CD14-positive monocyte (primary cell): ENCODE measurements around the gene PTOV1. TPM values are rescaled to one million over a fixed set of nuclear protein-coding genes. Genes with fewer than 3 reads are reported as not detected.

Experiments used
- DNase-seq, 3 donors: peaks; one replicate each; pipeline ENCODE4 v3.0.0-alpha.2; 2011 to 2022
- H2AFZ ChIP-seq: 2 replicates; pipeline ENCODE4 v1.6.0; 2012; ENCODE audit warnings: mild to moderate bottlenecking, low read depth, low read length, inconsistent platforms; ENCODE audit not compliant: insufficient read depth, poor library complexity, severe bottlenecking
- H3K27ac ChIP-seq, 2 donors: 1 replicate in 1 of 2; 2 replicates in 1 of 2; pipeline ENCODE4 v1.5.1; 2012 to 2013; ENCODE audit warnings: low read length in 2 of 2, control low read depth in 1 of 2, inconsistent platforms in 1 of 2, low read depth in 1 of 2, mild to moderate bottlenecking in 1 of 2
- H3K27me3 ChIP-seq, 2 donors: one replicate each; pipeline versions ENCODE4 v1.6.0 to v1.6.1; 2011 to 2013; ENCODE audit warnings: low read length in 2 of 2; ENCODE audit not compliant: control insufficient read depth in 2 of 2, insufficient read depth in 2 of 2
- H3K36me3 ChIP-seq, 2 donors: replicated peaks in 1 of 2; 1 replicate in 1 of 2; 2 replicates in 1 of 2; pipeline versions ENCODE4 v1.5.1 to v1.6.1; 2012 to 2013; ENCODE audit warnings: low read length in 2 of 2, control low read depth in 1 of 2, inconsistent platforms in 1 of 2, mild to moderate bottlenecking in 1 of 2; ENCODE audit not compliant: insufficient read depth in 2 of 2, control insufficient read depth in 1 of 2
- H3K4me1 ChIP-seq, 2 donors: 1 replicate in 1 of 2; 2 replicates in 1 of 2; pipeline versions ENCODE4 v1.5.1 to v1.6.1; 2012 to 2013; ENCODE audit warnings: low read length in 2 of 2, control low read depth in 1 of 2, inconsistent platforms in 1 of 2, mild to moderate bottlenecking in 1 of 2, moderate library complexity in 1 of 2; ENCODE audit not compliant: insufficient read depth in 2 of 2, control insufficient read depth in 1 of 2
- H3K4me2 ChIP-seq: replicated peaks from 2 replicates; pipeline ENCODE3; 2012; ENCODE audit warnings: low read length, moderate library complexity, mild to moderate bottlenecking; ENCODE audit not compliant: poor library complexity, severe bottlenecking; ENCODE audit errors: extremely low read depth
- H3K4me3 ChIP-seq, 3 experiments: fragments of 200-600 bp in 1 of 3; sonication (generic) in 1 of 3; replicated peaks in 1 of 3; 1 replicate in 2 of 3; 2 replicates in 1 of 3; pipeline ENCODE4 v1.5.1; 2011 to 2013; ENCODE audit warnings: low read length in 3 of 3, mild to moderate bottlenecking in 3 of 3, control low read depth in 2 of 3, low read depth in 2 of 3, inconsistent platforms in 1 of 3, moderate library complexity in 1 of 3
- H3K79me2 ChIP-seq: 2 replicates; pipeline ENCODE4 v1.6.0; 2012; ENCODE audit warnings: mild to moderate bottlenecking, control low read depth, inconsistent platforms, low read length, moderate library complexity; ENCODE audit not compliant: insufficient read depth
- H3K9ac ChIP-seq: 2 replicates; pipeline ENCODE4 v1.6.0; 2017; ENCODE audit warnings: low read length, mild to moderate bottlenecking; ENCODE audit not compliant: insufficient read depth, poor library complexity, severe bottlenecking
- H3K9me3 ChIP-seq, 2 donors: replicated peaks in 1 of 2; 1 replicate in 1 of 2; 2 replicates in 1 of 2; pipeline versions ENCODE4 v1.5.1 to v1.6.1; 2012 to 2013; ENCODE audit warnings: low read length in 2 of 2, control low read depth in 1 of 2; ENCODE audit not compliant: control insufficient read depth in 1 of 2, insufficient read depth in 1 of 2
- H4K20me1 ChIP-seq: 2 replicates; pipeline ENCODE4 v1.6.0; 2012; ENCODE audit warnings: mild to moderate bottlenecking, low read length, control low read depth, moderate library complexity; ENCODE audit not compliant: insufficient read depth
- H3K27ac Mint-ChIP-seq, 7 donors: one replicate each; pipeline ENCODE4 v1.8.0; 2020; ENCODE audit warnings: mild to moderate bottlenecking in 7 of 7, mixed read lengths in 7 of 7, moderate library complexity in 6 of 7, inconsistent platforms in 2 of 7
- H3K27me3 Mint-ChIP-seq, 3 donors: one replicate each; pipeline ENCODE4 v1.8.0; 2021 to 2022; ENCODE audit warnings: low read depth in 3 of 3, mild to moderate bottlenecking in 3 of 3, mixed read lengths in 3 of 3, moderate library complexity in 3 of 3, inconsistent platforms in 1 of 3
- H3K36me3 Mint-ChIP-seq, 2 donors: one replicate each; pipeline ENCODE4 v1.8.0; 2020; ENCODE audit warnings: mixed read lengths in 2 of 2, inconsistent platforms in 1 of 2, mild to moderate bottlenecking in 1 of 2
- H3K4me1 Mint-ChIP-seq: one replicate; pipeline ENCODE4 v1.8.0; 2020; ENCODE audit warnings: mild to moderate bottlenecking, mixed read lengths
- H3K4me3 Mint-ChIP-seq, 2 donors: one replicate each; pipeline ENCODE4 v1.8.0; 2020; ENCODE audit warnings: mild to moderate bottlenecking in 2 of 2, mixed read lengths in 2 of 2, moderate library complexity in 1 of 2
- H3K9me3 Mint-ChIP-seq, 7 donors: one replicate each; pipeline ENCODE4 v1.8.0; 2020 to 2022; ENCODE audit warnings: mixed read lengths in 7 of 7, mild to moderate bottlenecking in 6 of 7, moderate library complexity in 6 of 7, inconsistent platforms in 2 of 7
- WGBS: methylation state at CpG from one replicate; pipeline ENCODE4 v1.1.5; 2013; ENCODE audit warnings: missing lambda C conversion rate; ENCODE audit not compliant: insufficient coverage; 5-methylcytosine and 5-hydroxymethylcytosine counted together
- intact Hi-C, 2 donors: fragments of 100-400 bp; cut with micrococcal nuclease; formaldehyde crosslinking; loops; one replicate each; pipeline versions ENCODE4 v1.15.0 to v1.15.1; 2023
- polyA plus RNA-seq, 3 donors: library from polyadenylated mRNA; depleted of rRNA in 1 of 3; unstranded in 2 of 3; stranded (reverse) in 1 of 3; fragments of 300-500 nt in 2 of 3; fragments of >200 nt in 1 of 3; fragmentation: Illumina TruSeq in 2 of 3; gene quantifications; 1 replicate in 2 of 3; 2 replicates in 1 of 3; pipeline ENCODE4 v1.2.3, GENCODE V29; 2012 to 2021
- TF ChIP-seq, protein P1 (sequence below): fragments of 200-600 bp; IDR thresholded peaks from one replicate; pipeline ENCODE4 v1.8.0; 2022; ENCODE audit warnings: antibody characterized with exemption, mild to moderate bottlenecking

PTOV1 gene
- polyA plus RNA-seq, 3 donors: 18.3 to 67.9 (median 31.2) TPM

DNA sequence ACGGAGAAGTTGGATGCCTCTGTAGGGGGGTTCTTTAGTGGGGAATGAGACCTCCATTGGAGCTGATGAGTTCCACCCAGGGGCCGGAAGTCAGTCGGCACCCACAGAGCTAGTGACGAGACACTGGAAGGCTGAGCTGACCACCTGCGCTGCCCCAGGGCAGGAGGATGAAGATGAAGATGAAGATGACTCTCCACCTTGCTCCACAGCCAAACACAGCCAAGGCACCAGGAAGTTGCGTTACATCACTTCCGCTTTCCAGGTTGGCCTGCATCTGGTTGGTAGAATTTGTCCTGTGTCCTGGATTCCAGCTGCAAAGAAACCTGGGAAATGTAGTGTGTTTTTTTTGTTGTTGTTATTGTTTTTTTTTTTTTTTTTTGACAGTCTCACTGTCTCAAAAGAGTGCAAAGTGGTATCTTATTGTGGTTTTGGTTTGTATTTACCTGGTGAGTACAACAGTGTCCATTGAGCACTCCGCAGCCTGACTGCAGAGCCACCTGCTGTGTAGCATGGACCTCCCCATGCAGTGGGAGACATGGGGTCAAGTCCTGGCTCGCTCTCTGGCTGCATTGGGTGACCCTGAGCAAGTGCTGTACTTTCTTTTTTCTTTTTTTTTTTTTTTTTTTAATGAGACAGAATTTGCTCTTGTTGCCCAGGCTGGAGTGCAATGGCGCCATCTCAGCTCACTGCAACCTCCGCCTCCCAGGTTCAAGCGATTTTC lies 28.4 kb downstream of the PTOV1 start:
- TF ChIP-seq, protein P1, sequence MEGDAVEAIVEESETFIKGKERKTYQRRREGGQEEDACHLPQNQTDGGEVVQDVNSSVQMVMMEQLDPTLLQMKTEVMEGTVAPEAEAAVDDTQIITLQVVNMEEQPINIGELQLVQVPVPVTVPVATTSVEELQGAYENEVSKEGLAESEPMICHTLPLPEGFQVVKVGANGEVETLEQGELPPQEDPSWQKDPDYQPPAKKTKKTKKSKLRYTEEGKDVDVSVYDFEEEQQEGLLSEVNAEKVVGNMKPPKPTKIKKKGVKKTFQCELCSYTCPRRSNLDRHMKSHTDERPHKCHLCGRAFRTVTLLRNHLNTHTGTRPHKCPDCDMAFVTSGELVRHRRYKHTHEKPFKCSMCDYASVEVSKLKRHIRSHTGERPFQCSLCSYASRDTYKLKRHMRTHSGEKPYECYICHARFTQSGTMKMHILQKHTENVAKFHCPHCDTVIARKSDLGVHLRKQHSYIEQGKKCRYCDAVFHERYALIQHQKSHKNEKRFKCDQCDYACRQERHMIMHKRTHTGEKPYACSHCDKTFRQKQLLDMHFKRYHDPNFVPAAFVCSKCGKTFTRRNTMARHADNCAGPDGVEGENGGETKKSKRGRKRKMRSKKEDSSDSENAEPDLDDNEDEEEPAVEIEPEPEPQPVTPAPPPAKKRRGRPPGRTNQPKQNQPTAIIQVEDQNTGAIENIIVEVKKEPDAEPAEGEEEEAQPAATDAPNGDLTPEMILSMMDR: no peak
- H3K27ac Mint-ChIP-seq: peak overlapping the region in 4 of 7 donors; percentile 3 to 75 (median 24)
- Histone ChIP-seq H3K4me2 (no peak overlapping the region), H3K36me3 (peaks cover 45 to 51% of the 10 kb centered on the region in 2 donors), H3K27me3 (no peaks in the 10 kb centered on the region), H4K20me1 (peaks cover 47% of the 10 kb centered on the region), H3K79me2 (peaks cover 29% of the 10 kb centered on the region), H2AFZ (no peak overlapping the region), H3K27ac (peak overlapping the region in 1 of 2 donors; percentile 38), H3K4me3 (no peak overlapping the region), H3K9ac (no peak overlapping the region), H3K4me1 (peaks cover 25 to 28% of the 10 kb centered on the region in 2 donors), H3K9me3 (no peaks in the 10 kb centered on the region)
- H3K36me3 Mint-ChIP-seq: peaks cover 55 to 58% of the 10 kb centered on the region in 2 donors
- intact Hi-C loops: loop anchor here in 1 of 2 donors (5.0 kb wide), 1 partner anchor 202 kb away; the partner anchor contains the start of gene PRMT1
- H3K27me3 Mint-ChIP-seq: peaks cover 0 to 5% (median 0%) of the 10 kb centered on the region in 3 donors
- H3K4me1 Mint-ChIP-seq: peaks cover 25% of the 10 kb centered on the region
- WGBS: 100% methylated on average over 3 of the region's 12 CpGs
- H3K9me3 Mint-ChIP-seq: peaks cover 0 to 3% (median 0%) of the 10 kb centered on the region in 7 donors
- no peak overlapping the region for H3K4me3 Mint-ChIP-seq
- peak; percentile 51 to 65 (median 64) for DNase-seq

DNA sequence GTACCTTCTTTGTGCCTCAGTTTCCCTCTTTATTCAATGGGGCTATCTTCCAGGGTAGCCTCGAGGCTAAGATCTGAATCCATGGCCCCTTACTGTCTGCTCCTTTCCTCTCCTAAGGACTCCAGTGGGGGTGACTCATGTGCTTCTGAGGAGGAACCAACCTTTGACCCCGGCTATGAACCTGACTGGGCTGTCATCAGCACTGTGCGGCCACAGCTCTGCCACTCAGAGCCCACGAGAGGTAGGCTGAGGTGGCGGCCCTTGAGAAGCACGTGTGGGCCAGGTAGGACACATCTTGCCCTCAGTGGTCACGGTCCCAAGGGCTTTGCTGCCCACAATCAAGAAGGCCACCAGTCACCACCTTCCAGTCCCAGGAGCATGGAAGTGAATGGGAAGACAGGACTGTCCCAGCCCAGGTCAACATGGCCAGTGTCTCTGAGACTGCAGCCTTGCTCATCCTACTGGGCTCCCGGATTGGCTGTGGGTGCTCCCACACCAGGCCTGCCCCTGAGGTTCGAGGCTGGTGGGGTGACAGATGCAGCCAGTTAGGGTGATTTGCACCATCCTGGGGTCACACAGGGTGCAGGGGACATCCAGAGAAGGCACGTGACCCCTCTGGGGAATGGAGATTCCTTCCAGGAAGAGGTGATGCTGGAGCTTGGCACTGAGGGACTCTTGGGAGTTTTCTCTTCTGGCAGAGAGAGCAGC lies 29.4 kb downstream of the PTOV1 start:
- peak in 1 of 3 donors; percentile 38 for DNase-seq
- Mint-ChIP-seq H3K27ac (peak overlapping the region in 3 of 7 donors; percentile 19 to 50 (median 46)), H3K27me3 (peaks cover 0 to 5% (median 2%) of the 10 kb centered on the region in 3 donors), H3K4me3 (no peak overlapping the region), H3K36me3 (peaks cover 59 to 62% of the 10 kb centered on the region in 2 donors), H3K4me1 (peaks cover 22% of the 10 kb centered on the region), H3K9me3 (peaks cover 0 to 3% (median 0%) of the 10 kb centered on the region in 7 donors)
- Histone ChIP-seq H3K9ac (no peak overlapping the region), H3K4me1 (peaks cover 22 to 25% of the 10 kb centered on the region in 2 donors), H3K27ac (no peak overlapping the region), H3K4me2 (no peak overlapping the region), H3K4me3 (no peak overlapping the region), H3K9me3 (no peaks in the 10 kb centered on the region), H3K79me2 (peaks cover 20% of the 10 kb centered on the region), H4K20me1 (peaks cover 48% of the 10 kb centered on the region), H2AFZ (no peak overlapping the region), H3K27me3 (no peaks in the 10 kb centered on the region), H3K36me3 (peaks cover 51 to 58% of the 10 kb centered on the region in 2 donors)
- intact Hi-C loops: no loop called here
- TF ChIP-seq, protein P1: no peak
- WGBS: over 99% methylated on average over 8 of the region's 10 CpGs
